Skin of body (tissue), 2 donors: ENCODE results near the gene CHSY3. TPM values are rescaled to one million over a fixed set of nuclear protein-coding genes. Genes with fewer than 3 reads are reported as not detected.
A peak's percentile ranks its signal among the peaks of the same experiment; 100 is the strongest.

Experiments used
- DNase-seq: peaks from one replicate; lab custom pipeline; 2025; lab: John Stamatoyannopoulos, UW
- total RNA-seq: library from RNA; depleted of rRNA; stranded (reverse); fragments of >200 nt; gene quantifications from one replicate; pipeline ENCODE4 v1.2.3, GENCODE V29; 2014

Gene CHSY3
- total RNA-seq, 1 donor from 2014 or later, result 9.6 TPM

DNA sequence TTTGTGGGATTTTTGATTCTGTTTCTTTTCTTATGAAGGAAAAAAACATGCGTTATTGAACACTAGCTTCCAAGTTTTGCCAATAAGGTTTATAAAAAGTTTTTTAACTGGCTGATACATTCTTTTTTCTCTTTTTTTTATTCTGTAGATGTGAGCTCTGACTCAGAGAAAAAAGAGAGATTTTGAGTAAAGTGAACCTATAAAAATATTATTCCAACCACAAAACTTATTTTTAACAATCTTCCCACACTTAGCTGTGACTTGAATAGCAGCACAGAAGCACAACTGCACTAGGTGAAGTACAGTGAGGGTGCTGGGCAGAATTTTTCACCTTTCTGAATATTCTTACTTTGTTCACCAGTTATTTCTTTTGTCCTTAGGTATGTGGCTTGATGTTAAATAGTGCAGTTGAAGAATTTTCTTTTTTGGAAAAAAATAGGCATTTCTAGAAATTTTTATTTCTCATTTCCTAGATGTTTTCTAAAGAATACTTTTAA lies 41.6 kb downstream of the CHSY3 start:
- DNase-seq, result no peak

DNA sequence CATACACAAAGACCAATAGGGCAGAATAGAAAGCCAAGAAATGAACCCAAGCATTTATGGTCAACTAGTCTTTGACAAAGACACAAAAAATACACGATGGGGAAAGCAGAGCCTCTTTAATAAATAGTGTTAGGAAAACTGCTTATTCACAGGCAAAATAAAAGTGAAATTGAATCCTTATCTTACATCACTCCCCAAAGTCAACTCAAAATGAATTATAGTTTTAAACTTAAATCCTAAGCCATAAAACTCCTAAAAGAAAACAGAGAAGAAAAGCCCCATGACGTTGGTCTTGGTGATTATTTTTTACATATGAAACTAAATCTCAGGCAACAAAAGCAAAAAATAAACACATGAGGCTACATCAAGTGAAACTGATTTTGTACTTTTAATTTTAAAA lies 46.8 kb downstream of the CHSY3 start:
- no peak for DNase-seq

DNA sequence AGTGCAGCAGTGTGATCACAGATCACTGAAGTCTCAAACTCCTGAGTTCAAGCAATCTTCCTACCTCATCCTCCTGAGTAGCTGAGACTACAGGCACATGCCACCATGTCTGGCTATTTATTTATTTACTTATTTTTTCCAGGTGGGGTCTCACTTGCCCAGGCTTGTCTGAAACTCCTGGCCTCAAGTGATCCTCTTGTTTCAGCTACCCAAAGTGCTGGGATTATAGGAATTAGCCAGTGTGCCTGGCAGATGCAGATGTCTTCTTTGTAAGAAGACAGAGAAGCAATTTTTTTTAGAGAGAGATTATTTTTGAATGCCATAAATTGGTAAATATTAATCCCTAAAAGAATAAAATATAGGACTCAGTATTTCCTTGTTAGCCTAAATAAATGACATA lies 54.3 kb downstream of the CHSY3 start:
- no peak for DNase-seq

DNA sequence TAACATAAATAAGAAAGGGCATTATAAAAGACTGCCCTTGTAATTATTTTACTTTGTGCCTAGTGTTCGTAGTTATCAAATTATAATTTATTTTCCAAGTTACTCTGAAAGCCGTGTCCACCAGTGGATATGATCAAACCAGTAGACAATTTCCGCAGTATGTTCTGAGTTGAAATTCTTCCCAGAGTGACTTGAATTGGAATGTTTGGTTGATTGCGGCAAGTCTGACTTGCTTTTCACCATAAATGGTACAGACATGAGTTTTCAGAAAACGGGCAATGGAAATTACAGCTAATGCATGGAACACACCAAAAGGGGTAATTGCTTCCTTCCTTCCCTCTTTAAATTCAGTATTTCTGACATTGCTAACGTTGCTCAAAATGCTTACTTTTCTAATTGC lies 56.6 kb downstream of the CHSY3 start:
- DNase-seq, result no peak

DNA sequence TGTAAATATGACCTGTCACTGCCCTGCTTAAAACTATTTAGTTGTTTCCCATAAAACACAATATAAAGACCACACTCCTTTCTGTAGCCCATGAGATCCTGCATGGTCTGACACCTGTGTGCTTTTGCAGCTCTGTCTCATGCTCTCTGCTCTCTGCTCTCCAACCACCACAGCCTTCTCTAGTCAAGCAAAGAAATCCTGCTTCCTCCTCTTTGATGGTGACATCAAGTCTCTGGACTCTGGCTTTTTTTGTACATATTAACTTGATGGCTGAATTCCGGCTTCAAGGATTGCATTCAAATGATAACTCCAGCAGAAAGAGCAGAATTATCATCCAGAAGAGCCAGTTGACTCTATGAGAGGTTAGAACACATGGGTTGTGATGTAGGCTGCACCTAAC lies 58.2 kb downstream of the CHSY3 start:
- no peak for DNase-seq

DNA sequence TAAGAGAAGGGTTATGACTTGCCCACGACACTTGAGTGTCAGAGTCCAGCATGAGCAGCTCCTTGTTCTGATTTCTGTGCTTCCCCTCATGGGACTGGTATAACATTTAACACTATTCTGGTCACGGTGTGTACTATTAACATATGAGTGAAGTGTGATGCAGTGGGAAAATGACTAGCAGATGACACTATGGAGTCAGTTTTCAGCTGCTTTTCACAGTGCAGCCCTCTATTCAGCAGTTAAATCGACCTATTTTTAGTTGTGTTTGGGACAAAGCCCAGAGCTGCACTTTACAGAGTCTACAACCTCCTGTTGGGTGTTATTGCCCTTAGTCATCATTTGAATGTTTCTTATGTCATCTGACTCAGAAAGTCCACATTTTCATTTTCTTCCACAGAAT lies 59.1 kb downstream of the CHSY3 start:
- DNase-seq, result peak; percentile 68

DNA sequence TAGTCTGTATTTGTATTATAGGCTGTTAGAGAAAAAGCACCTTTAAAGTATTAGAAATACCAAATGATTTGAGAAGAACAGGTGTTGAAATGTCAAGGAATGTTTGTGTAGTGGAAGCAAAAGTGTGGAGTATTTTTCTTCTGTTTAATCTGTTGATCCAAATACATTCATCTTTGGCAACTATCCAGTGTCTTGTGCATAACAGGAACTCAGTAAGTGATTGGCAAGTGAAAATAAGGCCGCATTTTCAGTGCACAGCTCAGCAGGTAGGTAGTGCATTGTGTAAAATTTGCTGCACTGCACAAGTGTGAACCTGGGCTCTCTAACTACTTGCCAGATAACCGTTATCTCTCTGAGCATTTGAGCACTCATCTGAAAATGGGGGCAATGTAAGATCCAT lies 61.8 kb downstream of the CHSY3 start:
- DNase-seq, result no peak

DNA sequence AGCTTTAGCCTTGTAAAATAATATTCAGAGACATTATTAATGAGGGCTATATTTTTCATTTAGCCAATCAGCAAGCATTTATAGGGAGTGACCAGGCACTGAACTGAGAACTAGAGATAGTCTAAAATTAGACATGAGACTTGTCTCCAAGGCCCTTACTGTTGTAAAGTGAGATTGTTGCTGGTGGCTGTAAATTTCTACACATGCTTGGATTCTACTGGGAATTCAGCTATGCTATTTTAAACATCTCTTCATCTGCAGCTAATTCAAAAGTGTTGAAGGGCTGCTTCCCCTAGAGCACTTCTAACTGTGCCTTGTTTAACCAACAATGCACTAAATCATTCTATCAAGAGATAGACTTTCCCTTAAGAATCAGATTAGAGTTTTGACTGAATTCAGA lies 67.4 kb downstream of the CHSY3 start:
- DNase-seq, result peak; percentile 34

DNA sequence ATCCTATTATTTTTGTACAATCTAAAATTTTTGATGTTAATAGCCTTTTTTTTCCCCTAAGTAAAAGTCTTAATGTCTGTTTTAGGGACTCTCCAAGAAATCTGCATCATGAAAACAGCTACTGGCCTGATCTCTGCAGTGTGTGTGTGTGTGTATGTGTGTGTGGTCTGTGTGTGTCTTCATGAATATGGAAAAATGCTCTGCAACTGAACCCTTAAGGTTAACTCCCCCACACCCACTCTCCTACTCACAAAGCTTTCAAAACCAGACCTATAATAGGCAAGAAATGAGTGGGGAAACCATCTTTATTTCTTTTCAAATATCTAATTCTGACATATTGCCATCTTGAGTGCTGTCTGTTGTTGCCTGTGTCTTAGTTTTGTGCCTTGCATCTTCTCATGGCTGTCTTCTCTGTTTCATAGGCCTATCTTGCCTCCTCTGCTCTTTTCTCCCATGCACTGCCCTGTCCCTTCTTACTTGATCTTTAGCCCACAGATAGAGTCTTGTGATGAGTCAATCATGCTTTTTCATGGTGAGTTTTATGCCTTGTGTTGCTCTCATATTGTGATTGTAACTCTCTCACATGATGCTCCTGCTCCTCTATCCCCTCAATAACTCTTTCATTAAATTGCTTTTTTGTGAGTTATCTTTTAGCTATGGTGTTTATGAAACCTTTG lies 68.3 kb downstream of the CHSY3 start:
- no peak for DNase-seq

DNA sequence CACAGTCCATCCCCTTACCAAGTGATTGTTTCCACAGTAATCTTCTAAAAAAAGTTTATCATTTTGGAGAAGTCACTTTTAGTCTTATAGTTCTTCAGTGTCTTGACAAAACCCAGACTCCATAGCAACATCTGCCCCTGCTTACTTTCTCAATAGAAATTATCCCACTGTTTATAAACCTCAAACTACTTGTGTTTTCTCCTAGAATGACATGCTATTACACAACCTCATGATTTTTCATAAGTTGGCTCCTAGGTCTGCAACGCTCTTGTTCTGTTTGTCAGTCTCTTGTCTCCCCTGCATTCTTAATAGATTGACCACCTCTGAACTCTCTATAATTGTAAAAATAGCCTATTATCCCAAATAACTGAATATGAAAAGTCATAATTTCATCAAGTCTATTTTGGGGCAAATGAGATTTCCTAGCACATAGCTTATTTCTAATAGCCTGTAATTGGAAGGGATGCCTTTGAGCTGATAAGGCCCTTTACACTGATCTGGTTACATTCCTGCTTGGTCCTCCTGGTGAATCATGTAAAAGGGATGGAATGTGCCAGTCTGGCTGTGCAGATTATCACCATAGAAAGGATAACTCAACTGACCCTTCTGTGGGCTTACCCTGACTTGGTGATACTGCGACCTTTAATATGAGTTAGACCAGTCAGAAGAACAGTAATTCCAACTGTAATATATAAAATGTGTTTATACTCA lies 69.6 kb downstream of the CHSY3 start:
- no peak for DNase-seq

DNA sequence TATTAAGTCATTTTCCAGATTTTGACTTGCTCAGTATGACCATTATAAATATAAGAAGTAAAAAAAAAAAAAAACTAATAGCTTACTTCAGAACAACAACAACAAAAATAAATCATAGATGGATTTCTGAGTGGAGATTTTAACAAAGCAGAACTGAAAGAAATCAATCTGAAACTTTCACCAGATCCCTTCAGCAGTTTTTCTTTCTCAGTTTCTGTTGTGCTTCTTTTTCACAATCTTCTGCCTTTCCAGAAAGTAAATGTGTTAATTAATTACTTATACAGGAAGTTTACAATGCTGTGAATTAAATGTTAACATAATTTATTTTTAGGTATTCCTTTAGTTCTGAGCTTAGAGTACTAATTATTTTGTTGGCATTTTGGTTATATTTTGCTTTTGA lies 73.5 kb downstream of the CHSY3 start:
- no peak for DNase-seq

DNA sequence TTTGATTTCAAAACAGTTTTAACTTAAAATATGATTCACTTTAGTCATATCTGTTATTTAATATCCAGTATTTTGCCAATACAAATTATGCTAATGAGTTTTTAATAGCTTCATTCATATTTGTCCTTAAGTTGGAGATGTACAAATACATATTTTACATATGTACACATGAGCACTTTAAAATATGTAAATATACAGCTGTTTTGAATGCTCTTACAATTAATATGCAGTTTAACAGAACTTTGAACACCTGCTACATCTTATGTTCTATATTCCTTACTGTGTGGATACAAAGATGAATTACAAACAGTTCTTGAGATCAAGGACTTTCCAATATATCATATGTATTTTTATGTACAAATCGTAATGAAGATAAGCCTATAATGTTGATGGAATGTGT lies 74.0 kb downstream of the CHSY3 start:
- DNase-seq, result no peak

DNA sequence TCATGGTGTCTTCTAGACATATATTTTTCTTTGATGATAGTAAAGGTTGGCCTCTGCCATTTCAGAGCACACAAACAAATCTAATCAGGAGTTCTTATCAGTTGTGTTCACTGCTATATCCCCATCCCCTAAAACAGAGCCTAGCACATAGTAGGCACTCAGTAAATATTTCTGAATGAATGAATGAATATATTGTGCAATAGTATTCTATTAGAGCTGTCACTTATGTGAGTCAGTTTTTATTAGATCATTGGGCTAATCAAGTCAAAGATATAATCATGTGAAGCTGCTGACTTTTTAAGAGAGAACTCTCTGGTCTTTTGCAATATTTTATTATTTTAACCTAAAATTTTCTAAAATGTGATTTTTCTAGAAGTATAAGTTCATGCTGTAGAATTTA lies 84.2 kb downstream of the CHSY3 start:
- DNase-seq, result no peak

DNA sequence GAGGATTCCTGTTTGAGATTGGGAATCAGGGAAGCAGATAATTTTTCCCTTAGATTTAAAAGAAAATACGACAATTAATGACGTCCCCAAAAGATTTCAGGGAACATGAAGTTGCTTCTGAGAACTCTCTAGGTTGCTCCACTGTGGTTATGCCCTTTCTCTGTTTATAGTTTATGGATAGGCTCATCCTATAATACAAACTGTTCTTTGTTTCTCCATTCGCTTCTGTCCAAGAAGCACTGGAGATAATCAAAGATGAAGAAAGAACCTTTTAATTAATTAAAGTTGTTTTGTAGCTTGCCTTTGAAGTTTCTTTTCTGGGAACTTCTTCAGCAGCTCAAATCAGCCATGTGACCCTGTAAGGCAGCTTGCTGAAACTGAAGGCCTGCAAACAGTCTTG lies 87.5 kb downstream of the CHSY3 start:
- DNase-seq, result no peak

DNA sequence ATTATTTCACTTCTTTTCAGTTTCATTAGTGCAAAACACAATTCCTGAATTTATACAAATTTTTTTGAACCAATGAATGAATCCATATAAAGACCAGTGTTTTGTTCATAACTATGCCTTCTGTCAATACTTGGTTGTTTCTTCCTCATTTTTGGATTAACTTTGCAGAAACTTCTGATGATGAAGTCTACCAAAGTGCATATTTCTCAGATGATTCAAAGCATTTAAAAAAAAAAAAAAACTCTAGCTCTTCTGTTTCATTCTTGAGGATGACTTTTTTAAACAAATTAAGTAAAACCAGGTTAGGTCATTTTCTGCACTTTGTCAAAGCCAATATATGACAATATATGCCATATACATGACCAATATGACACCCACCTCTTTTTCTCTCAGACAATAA lies 92.6 kb downstream of the CHSY3 start:
- no peak for DNase-seq

DNA sequence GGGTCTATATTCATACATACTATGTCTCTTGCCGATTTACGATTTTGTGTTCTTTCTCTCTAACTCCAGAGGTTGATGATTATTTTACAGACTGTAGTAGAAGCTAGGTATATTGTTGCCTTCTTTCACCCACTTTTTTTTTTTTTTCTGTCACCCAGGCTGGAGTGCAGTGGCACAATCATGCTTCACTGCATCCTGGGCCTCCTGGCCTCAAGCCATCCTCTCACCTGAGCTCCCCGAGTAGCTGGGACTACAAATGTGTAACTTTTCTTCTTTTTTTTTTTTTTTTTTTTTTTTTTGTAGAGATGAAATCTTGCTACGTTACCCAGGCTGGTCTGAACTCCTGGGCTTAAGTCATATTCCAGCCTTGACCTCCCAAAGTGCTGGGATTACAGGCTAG lies 96.2 kb downstream of the CHSY3 start:
- no peak for DNase-seq

DNA sequence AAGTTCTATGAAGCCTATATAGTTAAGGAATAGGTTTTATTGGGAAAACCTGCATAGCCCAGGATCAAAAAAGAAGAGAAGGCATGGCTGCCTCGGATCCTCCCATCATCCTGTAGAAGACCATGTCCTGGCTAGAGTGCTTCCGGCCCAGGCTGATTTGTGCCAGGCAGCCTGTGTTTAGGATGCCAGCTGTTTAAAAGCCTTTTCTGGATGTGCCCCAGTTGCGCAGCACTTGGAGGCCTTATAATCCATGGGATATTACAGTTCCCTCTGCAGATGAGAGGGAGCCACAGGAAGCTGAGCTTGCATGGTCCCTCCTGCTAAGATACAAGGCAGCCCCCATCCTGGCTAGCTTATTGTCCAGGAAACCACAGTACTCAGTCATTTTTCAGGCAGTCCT lies 97.9 kb downstream of the CHSY3 start:
- DNase-seq, result no peak

DNA sequence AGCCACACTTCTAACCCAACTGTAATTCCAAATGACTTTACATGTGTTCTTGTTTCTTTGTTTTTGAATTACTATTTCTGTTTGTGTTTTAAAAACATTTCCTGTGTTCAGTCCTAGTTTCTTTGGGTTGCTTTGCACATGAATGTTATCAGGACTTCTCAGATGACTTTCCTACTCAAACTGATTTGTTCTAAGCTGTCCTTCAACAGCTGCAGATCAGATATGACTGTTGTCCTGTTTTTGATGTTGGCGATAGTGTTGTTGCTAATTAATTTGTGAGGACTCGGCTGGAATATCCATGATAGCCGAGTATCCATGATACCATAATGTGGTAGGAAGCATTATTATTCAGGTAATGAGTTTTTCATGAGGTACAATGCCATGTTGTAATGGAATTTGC lies 98.6 kb downstream of the CHSY3 start:
- no peak for DNase-seq

DNA sequence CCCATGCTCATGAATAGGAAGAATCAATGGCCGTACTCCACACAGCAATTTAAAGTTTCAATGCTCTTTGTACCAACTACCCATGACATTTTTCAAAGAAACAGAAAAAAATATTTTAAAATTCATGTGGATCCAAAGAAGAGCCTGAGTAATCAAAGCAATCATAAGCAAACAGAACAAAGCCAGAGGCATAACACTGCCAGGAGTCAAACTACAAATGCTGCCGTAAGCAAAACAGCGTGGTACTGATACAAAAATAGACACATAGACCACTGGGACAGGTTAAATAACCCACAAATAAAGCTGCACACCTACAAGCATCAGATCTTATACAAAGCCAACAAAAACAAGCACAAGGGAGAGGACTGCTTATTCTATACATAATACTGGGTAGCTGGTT lies 107.7 kb downstream of the CHSY3 start:
- DNase-seq, result no peak

DNA sequence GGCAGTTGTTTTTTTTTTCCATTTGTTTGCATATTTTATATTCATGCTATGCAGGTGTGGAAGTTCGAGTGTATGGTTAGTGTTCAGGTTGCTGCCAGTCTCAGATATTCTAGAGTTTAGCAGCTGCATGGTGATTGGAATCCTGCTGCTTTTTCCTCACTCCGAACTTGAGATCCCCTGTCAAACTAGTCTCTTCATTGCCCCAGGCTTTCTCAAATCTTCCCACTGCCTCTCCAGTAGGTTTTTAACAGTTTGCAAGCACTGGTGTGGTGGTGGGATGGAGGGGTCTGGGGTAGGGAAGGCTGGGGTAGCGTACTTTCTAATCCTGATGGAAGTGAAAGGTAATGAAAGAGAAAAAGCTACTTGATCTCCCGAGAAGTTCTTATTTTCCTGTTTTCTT lies 112.9 kb downstream of the CHSY3 start:
- DNase-seq, result no peak

DNA sequence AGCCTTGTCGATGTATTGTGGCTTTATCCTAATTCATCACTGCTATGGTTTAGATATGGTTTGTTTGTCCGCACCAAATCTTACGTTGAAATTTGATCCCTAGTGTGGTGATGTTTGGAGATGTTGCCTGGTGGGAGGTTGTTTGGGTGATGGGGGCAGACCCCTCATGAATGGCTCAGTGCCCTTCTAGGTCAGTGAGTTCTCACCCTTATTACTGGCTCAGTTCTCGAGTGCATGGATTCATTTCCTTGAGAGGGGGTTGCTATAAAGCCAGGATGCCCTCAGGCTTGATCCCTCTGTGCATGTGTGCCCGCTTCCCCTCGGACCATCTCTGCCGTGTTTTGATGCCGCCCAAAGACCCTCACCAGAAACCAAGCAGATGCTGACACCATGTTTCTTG lies 114.4 kb downstream of the CHSY3 start:
- DNase-seq, result no peak

DNA sequence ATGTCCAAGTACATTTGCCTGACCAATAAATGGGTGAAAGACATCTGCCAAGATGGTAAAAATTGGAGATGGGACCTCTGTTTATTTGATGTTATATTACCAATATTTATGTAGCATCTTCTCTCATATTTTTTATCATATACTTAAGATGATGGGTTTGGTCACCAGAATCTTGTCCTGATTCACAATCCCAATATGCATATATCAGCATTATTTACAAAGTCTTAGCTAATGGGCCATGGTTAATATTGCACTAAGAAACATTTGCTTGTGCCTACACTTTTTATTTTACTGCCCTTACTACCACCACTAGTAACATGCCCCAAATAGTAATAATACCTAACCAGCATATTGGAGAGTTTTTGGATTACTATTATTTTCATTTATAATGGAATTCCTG lies 116.7 kb downstream of the CHSY3 start:
- no peak for DNase-seq

DNA sequence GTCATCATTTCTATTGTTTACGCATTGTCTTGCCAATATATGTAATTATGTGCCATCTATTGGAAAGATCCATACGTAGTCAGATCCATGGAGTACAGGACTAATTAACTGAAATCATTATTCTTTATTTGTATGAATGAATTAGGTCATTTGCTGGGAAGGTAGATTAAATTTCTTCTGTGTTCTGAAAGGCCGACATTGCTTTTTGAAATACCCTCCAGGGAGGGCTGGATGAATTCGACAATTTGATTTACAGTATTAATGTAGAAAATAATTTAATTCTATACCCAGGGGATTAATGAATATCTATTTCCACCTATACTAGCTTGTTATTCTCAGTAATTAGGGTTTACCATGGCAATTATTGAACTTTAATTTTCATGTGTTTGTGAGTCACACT lies 117.6 kb downstream of the CHSY3 start:
- no peak for DNase-seq
